GM12878 (cell line): ENCODE results near the gene VSIG8. TPM values are rescaled to one million over a fixed set of nuclear protein-coding genes. Genes with fewer than 3 reads are reported as not detected.

ENCODE experiments used
- ATAC-seq: fragments of 200-7000 bp; cut with Tn5 transposase; 3 replicates; pipeline ENCODE4 v1.9.1; 2020; ENCODE audit warnings: mild to moderate bottlenecking, moderate library complexity
- BruUV-seq: library from RNA; stranded (reverse); fragments of 400-500 nt; replicated peaks from 2 replicates; lab custom pipeline; 2021; lab: Mats Ljungman, UMichigan
- CTCF ChIA-PET: fragments of 300-600 bp; sonication (Branson Sonifier 250); formaldehyde crosslinking; extraction: SDS; loops from one replicate; lab custom pipeline; 2021; ENCODE audit warnings: inconsistent platforms; lab: Yijun Ruan, JAX
- POLR2A ChIA-PET: fragments of 350-600 bp; formaldehyde crosslinking; extraction: SDS; loops from one replicate; lab custom pipeline; 2021; ENCODE audit warnings: inconsistent platforms; lab: Charles Lee
- RAD21 ChIA-PET: fragments of 300-600 bp; sonication (Branson Sonifier 250); formaldehyde crosslinking; loops from one replicate; lab custom pipeline; 2023; ENCODE audit warnings: antibody characterized with exemption; ENCODE audit not compliant: unreplicated experiment; lab: Charles Lee
- SMC1A ChIA-PET: fragments of 300-600 bp; sonication (Branson Sonifier 250); formaldehyde crosslinking; loops from one replicate; lab custom pipeline; 2023; ENCODE audit not compliant: unreplicated experiment, uncharacterized antibody; lab: Charles Lee
- DNase-seq: peaks from one replicate; pipeline ENCODE4 v3.0.0-alpha.2; 2011; ENCODE audit warnings: low read depth, low spot score
- FAIRE-seq: peaks from 3 replicates; lab custom pipeline; 2011; peaks lifted over from hg19 to GRCh38; lab: Jason Lieb, UNC
- H2AFZ ChIP-seq: 2 replicates; pipeline ENCODE4 v1.6.0; 2011; ENCODE audit warnings: low read depth, low read length, control low read depth; ENCODE audit not compliant: control insufficient read depth
- H3K27ac ChIP-seq: 2 replicates; pipeline ENCODE4 v1.5.1; 2011; ENCODE audit warnings: control low read depth; ENCODE audit not compliant: control insufficient read depth, insufficient read depth
- H3K27me3 ChIP-seq, 2 experiments: replicated peaks in 1 of 2; 2 replicates each; pipeline versions ENCODE4 v1.6.0 to v1.6.1; 2011; ENCODE audit warnings: low read length in 1 of 2; ENCODE audit not compliant: control insufficient read depth in 2 of 2, insufficient read depth in 2 of 2
- H3K36me3 ChIP-seq, 2 experiments: 2 replicates each; pipeline ENCODE4 v1.5.1; 2011; ENCODE audit warnings: low read length in 1 of 2; ENCODE audit not compliant: control insufficient read depth in 2 of 2, insufficient read depth in 2 of 2
- H3K4me1 ChIP-seq: 2 replicates; pipeline ENCODE4 v1.6.1; 2011; ENCODE audit warnings: mild to moderate bottlenecking, low read length, moderate library complexity, mixed read lengths; ENCODE audit not compliant: control insufficient read depth, insufficient read depth
- H3K4me2 ChIP-seq: 2 replicates; pipeline ENCODE4 v1.6.0; 2011; ENCODE audit warnings: control low read depth; ENCODE audit not compliant: control insufficient read depth, insufficient read depth
- H3K4me3 ChIP-seq: fragments of 200-600 bp; sonication (generic); 2 replicates; pipeline ENCODE4 v1.5.1; 2016
- H3K79me2 ChIP-seq: 2 replicates; pipeline ENCODE4 v1.6.0; 2011; ENCODE audit warnings: low read length; ENCODE audit not compliant: control insufficient read depth, insufficient read depth
- H3K9ac ChIP-seq: 2 replicates; pipeline ENCODE4 v1.8.0; 2011; ENCODE audit warnings: low read length, control low read depth, mixed read lengths; ENCODE audit not compliant: control insufficient read depth, insufficient read depth
- H3K9me3 ChIP-seq: replicated peaks from 3 replicates; pipeline ENCODE4 v1.5.1; 2011; ENCODE audit warnings: mild to moderate bottlenecking, low read length; ENCODE audit not compliant: control insufficient read depth, insufficient read depth
- H4K20me1 ChIP-seq: 2 replicates; pipeline ENCODE4 v1.6.0; 2011; ENCODE audit not compliant: control insufficient read depth, insufficient read depth
- BACH1 ChIP-seq: fragments of 450-650 bp; IDR thresholded peaks from 2 replicates; pipeline ENCODE4 v1.6.1; 2017; ENCODE audit warnings: mild to moderate bottlenecking, borderline replicate concordance
- CBFB ChIP-seq: IDR thresholded peaks from 2 replicates; pipeline ENCODE4 v1.6.1; 2016; ENCODE audit warnings: antibody characterized with exemption, low read depth
- CBX3 ChIP-seq: fragments of 200-600 bp; sonication (generic); IDR thresholded peaks from 2 replicates; pipeline ENCODE4 v1.6.1; 2016; ENCODE audit warnings: low read depth, borderline replicate concordance
- CEBPB ChIP-seq, 2 experiments: fragments of 150-350 bp in 1 of 2; IDR thresholded peaks; 2 replicates each; pipeline ENCODE4 v1.6.1; 2012 to 2014; ENCODE audit warnings: low read depth in 2 of 2, low read length in 2 of 2, borderline replicate concordance in 1 of 2, inconsistent platforms in 1 of 2
- CREM ChIP-seq: IDR thresholded peaks from 2 replicates; pipeline ENCODE4 v1.6.1; 2014; ENCODE audit warnings: antibody characterized with exemption, low read depth
- HDAC6 ChIP-seq: fragments of 200-600 bp; sonication (generic); IDR thresholded peaks from one replicate; pipeline ENCODE4 v1.8.0; 2017; ENCODE audit warnings: antibody characterized with exemption; ENCODE audit not compliant: unreplicated experiment
- IRF4 ChIP-seq: IDR thresholded peaks from 2 replicates; pipeline ENCODE4 v1.6.1; 2011; ENCODE audit warnings: low read depth, low read length
- KDM1A ChIP-seq: fragments of 200-600 bp; sonication (generic); IDR thresholded peaks from 2 replicates; pipeline ENCODE4 v1.6.1; 2016; ENCODE audit warnings: borderline replicate concordance
- LARP7 ChIP-seq: fragments of 450-650 bp; IDR thresholded peaks from 2 replicates; pipeline ENCODE4 v1.6.1; 2017; ENCODE audit warnings: mild to moderate bottlenecking
- NBN ChIP-seq: fragments of 450-650 bp; IDR thresholded peaks from 2 replicates; pipeline ENCODE4 v1.6.1; 2016
- POLR2A ChIP-seq: IDR thresholded peaks from 2 replicates; pipeline ENCODE4 v1.6.1; 2011; ENCODE audit warnings: low read depth, mild to moderate bottlenecking, low read length
- RUNX3 ChIP-seq: IDR thresholded peaks from 2 replicates; pipeline ENCODE4 v1.6.1; 2012; ENCODE audit warnings: low read length, inconsistent platforms
- SP1 ChIP-seq: IDR thresholded peaks from one replicate; pipeline ENCODE4 v1.6.1; 2011; ENCODE audit warnings: low read depth, low read length
- ZSCAN29 ChIP-seq: fragments of 450-650 bp; IDR thresholded peaks from 2 replicates; pipeline ENCODE4 v1.6.1; 2017; ENCODE audit warnings: mild to moderate bottlenecking, moderate library complexity
- WGBS: methylation state at CpG from one replicate; pipeline ENCODE4 v1.1.6; 2016; ENCODE audit warnings: low lambda C conversion rate; ENCODE audit not compliant: insufficient replicate concordance, insufficient coverage; ENCODE audit errors: missing lambda C conversion rate; 5-methylcytosine and 5-hydroxymethylcytosine counted together
- in situ Hi-C: fragments of 300-500 bp; cut with MboI; formaldehyde crosslinking; loops from 9 replicates; pipeline ENCODE4 v1.14.3; 2018; ENCODE audit warnings: mixed read lengths
- intact Hi-C: fragments of 100-400 bp; cut with micrococcal nuclease; formaldehyde crosslinking; loops from one replicate; pipeline ENCODE4 v1.14.2; 2022; ENCODE audit not compliant: unreplicated experiment
- polyA plus RNA-seq, 11 experiments: library from polyadenylated mRNA; depleted of rRNA in 4 of 11; unstranded in 6 of 11; stranded (reverse) in 5 of 11; fragments of >200 nt; fragmentation: Nextera tagmentation in 4 of 11; fragmentation: Illumina TruSeq in 1 of 11; extraction: Ambion mirVana in 4 of 11; extraction: Trizol in 1 of 11; gene quantifications; 1 replicate in 1 of 11; 2 replicates in 10 of 11; pipeline versions ENCODE4 v1.2.1 to v1.2.3, GENCODE V29; 2011 to 2016; ENCODE audit warnings: inconsistent platforms in 2 of 11, missing spikeins in 2 of 11, low read depth in 1 of 11
- total RNA-seq, 4 experiments: library from RNA; depleted of rRNA in 3 of 4; stranded (reverse); fragments of >200 nt in 3 of 4; fragmentation: Illumina TruSeq in 1 of 4; extraction: Trizol in 1 of 4; gene quantifications; 2 replicates each; pipeline versions ENCODE4 v1.2.1 to v1.2.3, GENCODE V29; 2013 to 2021
- TF ChIP-seq, protein P1 (sequence below): fragments of 450-650 bp; IDR thresholded peaks from 2 replicates; pipeline ENCODE4 v1.6.1; 2017; ENCODE audit warnings: mild to moderate bottlenecking, moderate library complexity
- TF ChIP-seq, protein P2 (sequence below): fragments of 450-650 bp; IDR thresholded peaks from 2 replicates; pipeline ENCODE4 v1.6.1; 2018; ENCODE audit warnings: borderline replicate concordance, mild to moderate bottlenecking; ENCODE audit not compliant: partially characterized antibody
- TF ChIP-seq, protein P3 (sequence below): IDR thresholded peaks from 2 replicates; pipeline ENCODE4 v1.6.1; 2011; ENCODE audit warnings: borderline replicate concordance, low read depth, mild to moderate bottlenecking, moderate library complexity, mixed read lengths, low read length; ENCODE audit not compliant: insufficient read depth; ENCODE audit errors: extremely low read length

VSIG8 gene
- total and polyA plus RNA-seq, 10 of the 15 experiments (the other 5 are each of a cell fraction or from before 2014, with no cell fraction given), result not detected

DNA sequence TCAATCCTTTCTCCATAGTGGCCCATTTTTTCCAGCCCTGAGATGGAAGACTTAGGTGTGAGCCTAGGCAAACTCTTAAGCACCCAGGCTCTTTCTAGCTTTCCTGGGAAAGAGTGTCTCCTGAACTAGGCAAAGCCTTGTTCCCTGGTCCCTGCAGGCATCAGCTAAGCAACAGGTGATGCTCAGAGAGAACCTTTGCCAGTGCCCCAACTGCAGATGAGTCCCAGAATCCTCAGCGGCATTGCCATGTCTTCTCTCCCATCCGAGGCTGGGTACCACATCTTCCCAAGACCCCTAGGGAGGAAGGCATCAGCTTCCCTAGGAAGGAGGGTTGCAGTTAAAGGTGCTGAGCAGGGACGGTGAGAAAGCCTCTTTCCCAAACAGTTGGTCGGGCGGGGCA is 8.2 kb upstream of the VSIG8 start:
- intact Hi-C loops (no loop called here), in situ Hi-C loops (no loop called here)
- Histone ChIP-seq H3K27me3 (no peaks in the 10 kb centered on the region; a peak in 2 of 4 replicates), H3K9me3 (no peaks in the 10 kb centered on the region), H3K4me1 (no peaks in the 10 kb centered on the region), H3K9ac (no peak overlapping the region), H3K79me2 (no peaks in the 10 kb centered on the region), H4K20me1 (no peaks in the 10 kb centered on the region), H3K4me2 (no peak overlapping the region), H3K4me3 (no peak overlapping the region), H3K36me3 (no peaks in the 10 kb centered on the region), H3K27ac (no peak overlapping the region), H2AFZ (no peak overlapping the region)
- ATAC-seq (no peak), FAIRE-seq (no peak), DNase-seq (no peak)
- CTCF ChIA-PET, result interaction anchor here (1.6 kb wide), 1 partner anchor 71 kb away, joined by 4 read pairs; no protein-coding TSS in a partner anchor
- RAD21 ChIA-PET, result no interaction called here
- WGBS, result 55% methylated on average over 5 of the region's 5 CpGs
- SMC1A ChIA-PET, result interaction anchor here (0.6 to 1.4 kb wide), 2 partner anchors 19 to 278 kb away, joined by 3 read pairs; no protein-coding TSS in a partner anchor
- POLR2A ChIA-PET, result no interaction called here
- TF ChIP-seq LARP7, result no peak
- TF ChIP-seq CBX3, result no peak
- TF ChIP-seq, protein P1, sequence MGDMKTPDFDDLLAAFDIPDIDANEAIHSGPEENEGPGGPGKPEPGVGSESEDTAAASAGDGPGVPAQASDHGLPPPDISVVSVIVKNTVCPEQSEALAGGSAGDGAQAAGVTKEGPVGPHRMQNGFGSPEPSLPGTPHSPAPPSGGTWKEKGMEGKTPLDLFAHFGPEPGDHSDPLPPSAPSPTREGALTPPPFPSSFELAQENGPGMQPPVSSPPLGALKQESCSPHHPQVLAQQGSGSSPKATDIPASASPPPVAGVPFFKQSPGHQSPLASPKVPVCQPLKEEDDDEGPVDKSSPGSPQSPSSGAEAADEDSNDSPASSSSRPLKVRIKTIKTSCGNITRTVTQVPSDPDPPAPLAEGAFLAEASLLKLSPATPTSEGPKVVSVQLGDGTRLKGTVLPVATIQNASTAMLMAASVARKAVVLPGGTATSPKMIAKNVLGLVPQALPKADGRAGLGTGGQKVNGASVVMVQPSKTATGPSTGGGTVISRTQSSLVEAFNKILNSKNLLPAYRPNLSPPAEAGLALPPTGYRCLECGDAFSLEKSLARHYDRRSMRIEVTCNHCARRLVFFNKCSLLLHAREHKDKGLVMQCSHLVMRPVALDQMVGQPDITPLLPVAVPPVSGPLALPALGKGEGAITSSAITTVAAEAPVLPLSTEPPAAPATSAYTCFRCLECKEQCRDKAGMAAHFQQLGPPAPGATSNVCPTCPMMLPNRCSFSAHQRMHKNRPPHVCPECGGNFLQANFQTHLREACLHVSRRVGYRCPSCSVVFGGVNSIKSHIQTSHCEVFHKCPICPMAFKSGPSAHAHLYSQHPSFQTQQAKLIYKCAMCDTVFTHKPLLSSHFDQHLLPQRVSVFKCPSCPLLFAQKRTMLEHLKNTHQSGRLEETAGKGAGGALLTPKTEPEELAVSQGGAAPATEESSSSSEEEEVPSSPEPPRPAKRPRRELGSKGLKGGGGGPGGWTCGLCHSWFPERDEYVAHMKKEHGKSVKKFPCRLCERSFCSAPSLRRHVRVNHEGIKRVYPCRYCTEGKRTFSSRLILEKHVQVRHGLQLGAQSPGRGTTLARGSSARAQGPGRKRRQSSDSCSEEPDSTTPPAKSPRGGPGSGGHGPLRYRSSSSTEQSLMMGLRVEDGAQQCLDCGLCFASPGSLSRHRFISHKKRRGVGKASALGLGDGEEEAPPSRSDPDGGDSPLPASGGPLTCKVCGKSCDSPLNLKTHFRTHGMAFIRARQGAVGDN, result no peak
- TF ChIP-seq ZSCAN29, result no peak
- TF ChIP-seq NBN, result no peak
- no peak for TF ChIP-seq RUNX3
- TF ChIP-seq, protein P2, sequence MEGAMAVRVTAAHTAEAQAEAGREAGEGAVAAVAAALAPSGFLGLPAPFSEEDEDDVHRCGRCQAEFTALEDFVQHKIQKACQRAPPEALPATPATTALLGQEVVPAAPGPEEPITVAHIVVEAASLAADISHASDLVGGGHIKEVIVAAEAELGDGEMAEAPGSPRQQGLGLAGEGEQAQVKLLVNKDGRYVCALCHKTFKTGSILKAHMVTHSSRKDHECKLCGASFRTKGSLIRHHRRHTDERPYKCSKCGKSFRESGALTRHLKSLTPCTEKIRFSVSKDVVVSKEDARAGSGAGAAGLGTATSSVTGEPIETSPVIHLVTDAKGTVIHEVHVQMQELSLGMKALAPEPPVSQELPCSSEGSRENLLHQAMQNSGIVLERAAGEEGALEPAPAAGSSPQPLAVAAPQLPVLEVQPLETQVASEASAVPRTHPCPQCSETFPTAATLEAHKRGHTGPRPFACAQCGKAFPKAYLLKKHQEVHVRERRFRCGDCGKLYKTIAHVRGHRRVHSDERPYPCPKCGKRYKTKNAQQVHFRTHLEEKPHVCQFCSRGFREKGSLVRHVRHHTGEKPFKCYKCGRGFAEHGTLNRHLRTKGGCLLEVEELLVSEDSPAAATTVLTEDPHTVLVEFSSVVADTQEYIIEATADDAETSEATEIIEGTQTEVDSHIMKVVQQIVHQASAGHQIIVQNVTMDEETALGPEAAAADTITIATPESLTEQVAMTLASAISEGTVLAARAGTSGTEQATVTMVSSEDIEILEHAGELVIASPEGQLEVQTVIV, result no peak
- TF ChIP-seq HDAC6, result no peak
- no peak for TF ChIP-seq KDM1A
- no peak for TF ChIP-seq CEBPB (IDR thresholded peaks at IDR 0.05; ENCODE audit: borderline replicate concordance in 1 of 2, low read depth in 2 of 2, low read length in 2 of 2)
- no peak for TF ChIP-seq CREM
- TF ChIP-seq, protein P3, sequence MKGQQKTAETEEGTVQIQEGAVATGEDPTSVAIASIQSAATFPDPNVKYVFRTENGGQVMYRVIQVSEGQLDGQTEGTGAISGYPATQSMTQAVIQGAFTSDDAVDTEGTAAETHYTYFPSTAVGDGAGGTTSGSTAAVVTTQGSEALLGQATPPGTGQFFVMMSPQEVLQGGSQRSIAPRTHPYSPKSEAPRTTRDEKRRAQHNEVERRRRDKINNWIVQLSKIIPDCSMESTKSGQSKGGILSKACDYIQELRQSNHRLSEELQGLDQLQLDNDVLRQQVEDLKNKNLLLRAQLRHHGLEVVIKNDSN, result no peak
- TF ChIP-seq SP1, result no peak
- no peak for TF ChIP-seq CBFB
- no peak for TF ChIP-seq IRF4
- no peak for TF ChIP-seq BACH1
- no peak for TF ChIP-seq POLR2A
- no TSS peak for BruUV-seq
